Sigmoid colon (tissue), 7 donors: ENCODE measurements around the gene TRAF3. TPM values are rescaled to one million over a fixed set of nuclear protein-coding genes. Genes with fewer than 3 reads are reported as not detected.
A peak's percentile ranks its signal among the peaks of the same experiment; 100 is the strongest.

Experiments
- DNase-seq: peaks from one replicate; pipeline ENCODE4 v3.0.0-alpha.2; 2019
- H3K27ac ChIP-seq, 4 donors: fragments of 200-600 bp; sonication (generic); one replicate each; pipeline ENCODE4 v1.5.1; 2016 to 2019; ENCODE audit warnings: mild to moderate bottlenecking in 1 of 4
- H3K27me3 ChIP-seq, 3 donors: fragments of 200-600 bp; sonication (generic); one replicate each; pipeline ENCODE4 v1.5.1; 2019; ENCODE audit warnings: mild to moderate bottlenecking in 1 of 3
- H3K36me3 ChIP-seq, 4 donors: fragments of 200-600 bp; sonication (generic); one replicate each; pipeline ENCODE4 v1.5.1; 2016 to 2019
- H3K4me1 ChIP-seq, 4 donors: fragments of 200-600 bp; sonication (generic); one replicate each; pipeline ENCODE4 v1.5.1; 2017 to 2019
- H3K4me3 ChIP-seq, 4 donors: fragments of 200-600 bp; sonication (generic); one replicate each; pipeline ENCODE4 v1.5.1; 2017 to 2019; ENCODE audit warnings: mild to moderate bottlenecking in 2 of 4, moderate library complexity in 1 of 4
- H3K9me3 ChIP-seq, 4 donors: fragments of 200-600 bp in 3 of 4; sonication (generic) in 3 of 4; one replicate each; pipeline versions ENCODE4 v1.5.1 to v1.6.1; 2013 to 2019
- EP300 ChIP-seq, 4 donors: sonication (generic); formaldehyde crosslinking; IDR thresholded peaks; one replicate each; pipeline ENCODE4 v1.6.1; 2017; ENCODE audit warnings: antibody characterized with exemption in 4 of 4
- POLR2A ChIP-seq, 2 donors: fragments of 450-650 bp; IDR thresholded peaks; one replicate each; pipeline ENCODE4 v1.6.1; 2016; ENCODE audit warnings: antibody characterized with exemption in 2 of 2, mild to moderate bottlenecking in 2 of 2, moderate library complexity in 2 of 2
- POLR2AphosphoS5 ChIP-seq, 4 donors: sonication (generic); formaldehyde crosslinking; IDR thresholded peaks; one replicate each; pipeline ENCODE4 v1.6.1; 2017; ENCODE audit warnings: antibody characterized with exemption in 4 of 4
- WGBS, 2 donors: extraction: QIAGEN DNeasy Blood & Tissue Kit; methylation state at CpG; one replicate each; pipeline ENCODE4 v1.1.7; 2013; 5-methylcytosine and 5-hydroxymethylcytosine counted together
- intact Hi-C: fragments of 100-400 bp; cut with DNase I; formaldehyde crosslinking; loops from one replicate; pipeline ENCODE4 v1.15.1; 2023
- polyA plus RNA-seq, 3 donors: library from polyadenylated mRNA; stranded (reverse); fragments of 200-250 nt; gene quantifications; one replicate each; pipeline ENCODE4 v1.2.3, GENCODE V29; 2013
- total RNA-seq, 4 donors: library from RNA; depleted of rRNA; stranded (reverse); fragments of >200 nt; gene quantifications; one replicate each; pipeline ENCODE4 v1.1.0, GENCODE V29; 2016
- TF ChIP-seq, protein P1 (sequence below), 4 experiments: fragments of 450-650 bp in 3 of 4; fragments of 200-600 bp in 1 of 4; IDR thresholded peaks; one replicate each; pipeline ENCODE4 v1.5.1; 2016 to 2019; ENCODE audit warnings: antibody characterized with exemption in 4 of 4, mild to moderate bottlenecking in 3 of 4, moderate library complexity in 2 of 4
- donor health status: healthy with polysubstance abuse.
- donor health status: Bipolar disorder and iron deficiency.
- donor health status: healthy.

The TRAF3 gene
- total and polyA plus RNA-seq, 7 donors: 9.5 to 18.6 (median 12.3) TPM

DNA sequence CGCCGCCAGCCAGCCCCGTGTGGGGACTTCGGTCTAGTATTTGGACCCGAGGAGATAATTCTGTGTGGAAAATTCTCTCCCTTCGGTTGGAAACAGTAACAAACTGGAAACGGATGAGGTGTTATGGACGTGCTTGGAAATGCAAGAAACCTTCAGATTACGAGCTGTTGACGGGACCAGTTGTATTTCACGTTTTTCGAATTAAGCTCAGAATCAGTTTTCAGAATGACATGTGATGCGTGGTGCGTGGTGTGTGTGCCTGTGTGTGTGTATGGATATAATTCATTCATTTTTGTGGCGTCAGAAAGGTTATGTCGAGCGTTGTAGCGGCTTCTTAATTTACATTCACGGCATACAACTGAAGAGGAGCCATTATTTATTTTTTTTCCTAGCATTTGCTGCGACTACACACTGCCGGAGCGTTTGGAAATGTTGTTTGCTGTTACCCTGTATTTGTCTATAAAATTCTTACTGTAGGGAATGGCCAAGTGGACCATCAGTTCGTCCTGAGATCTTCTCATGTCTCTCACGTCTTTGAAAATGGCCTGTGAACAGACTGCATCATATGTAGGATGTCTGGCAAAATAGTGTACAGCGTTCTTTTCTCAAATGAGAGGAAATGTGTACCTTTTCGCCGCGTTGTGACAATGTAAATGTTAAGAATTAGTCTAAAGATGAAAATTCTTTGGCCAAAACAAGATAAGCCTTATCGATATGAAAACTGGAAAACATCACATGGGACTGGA is 1.3 kb downstream of the TRAF3 start:
- Histone ChIP-seq H3K27ac (peak overlapping the region; percentile 86 to 95 (median 90)), H3K36me3 (no peaks in the 10 kb centered on the region), H3K27me3 (no peaks in the 10 kb centered on the region), H3K9me3 (no peaks in the 10 kb centered on the region), H3K4me3 (peak overlapping the region; percentile 39 to 92 (median 80)), H3K4me1 (peaks cover 0 to 35% (median 11%) of the 10 kb centered on the region in 4 donors)
- no peak for TF ChIP-seq POLR2AphosphoS5 (IDR thresholded peaks at IDR 0.05)
- TF ChIP-seq POLR2A (IDR thresholded peaks at IDR 0.05): no peak
- TF ChIP-seq, protein P1, sequence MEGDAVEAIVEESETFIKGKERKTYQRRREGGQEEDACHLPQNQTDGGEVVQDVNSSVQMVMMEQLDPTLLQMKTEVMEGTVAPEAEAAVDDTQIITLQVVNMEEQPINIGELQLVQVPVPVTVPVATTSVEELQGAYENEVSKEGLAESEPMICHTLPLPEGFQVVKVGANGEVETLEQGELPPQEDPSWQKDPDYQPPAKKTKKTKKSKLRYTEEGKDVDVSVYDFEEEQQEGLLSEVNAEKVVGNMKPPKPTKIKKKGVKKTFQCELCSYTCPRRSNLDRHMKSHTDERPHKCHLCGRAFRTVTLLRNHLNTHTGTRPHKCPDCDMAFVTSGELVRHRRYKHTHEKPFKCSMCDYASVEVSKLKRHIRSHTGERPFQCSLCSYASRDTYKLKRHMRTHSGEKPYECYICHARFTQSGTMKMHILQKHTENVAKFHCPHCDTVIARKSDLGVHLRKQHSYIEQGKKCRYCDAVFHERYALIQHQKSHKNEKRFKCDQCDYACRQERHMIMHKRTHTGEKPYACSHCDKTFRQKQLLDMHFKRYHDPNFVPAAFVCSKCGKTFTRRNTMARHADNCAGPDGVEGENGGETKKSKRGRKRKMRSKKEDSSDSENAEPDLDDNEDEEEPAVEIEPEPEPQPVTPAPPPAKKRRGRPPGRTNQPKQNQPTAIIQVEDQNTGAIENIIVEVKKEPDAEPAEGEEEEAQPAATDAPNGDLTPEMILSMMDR (IDR thresholded peaks at IDR 0.05): no peak
- TF ChIP-seq EP300 (IDR thresholded peaks at IDR 0.05): no peak
- 3 to 6% methylated on average over 29 of the region's 29 CpGs for WGBS, 2 donors
- DNase-seq: no peak
- intact Hi-C loops: loop anchor here (5.0 to 10.0 kb wide), 4 partner anchors 76 to 256 kb away; no protein-coding TSS in a partner anchor

DNA sequence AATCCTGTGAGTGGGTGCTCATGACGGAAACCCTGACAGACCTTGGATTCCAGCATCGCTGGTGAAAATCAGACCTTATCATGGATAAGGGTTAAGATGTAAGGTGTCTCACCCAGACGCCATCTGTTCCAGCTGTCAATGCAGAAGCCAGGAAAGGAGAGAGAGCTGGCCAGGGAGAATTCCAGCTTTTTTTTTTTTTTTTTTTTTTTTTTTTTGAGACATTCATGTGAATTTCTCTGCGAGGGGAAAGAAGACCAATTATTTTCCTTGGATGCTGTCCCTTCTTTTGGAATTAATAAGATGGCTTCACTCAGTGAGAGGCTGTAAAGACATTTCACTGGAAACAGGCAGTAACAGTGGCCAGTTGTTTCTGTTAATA is 1.8 kb downstream of the TRAF3 start:
- Histone ChIP-seq H3K27ac (peak overlapping the region in 1 of 4 donors; percentile 87), H3K9me3 (no peaks in the 10 kb centered on the region), H3K36me3 (no peaks in the 10 kb centered on the region), H3K27me3 (no peaks in the 10 kb centered on the region), H3K4me3 (peak overlapping the region in 2 of 4 donors; percentile 75 to 92), H3K4me1 (peaks cover 0 to 35% (median 11%) of the 10 kb centered on the region in 4 donors)
- DNase-seq: no peak
- TF ChIP-seq EP300 (IDR thresholded peaks at IDR 0.05) (no peak), POLR2AphosphoS5 (IDR thresholded peaks at IDR 0.05) (no peak), POLR2A (IDR thresholded peaks at IDR 0.05) (no peak)
- TF ChIP-seq, protein P1 (IDR thresholded peaks at IDR 0.05): no peak
- 44 to 57% methylated on average over 4 of the region's 4 CpGs for WGBS, 2 donors
- intact Hi-C loops: loop anchor here (5.0 to 10.0 kb wide), 4 partner anchors 76 to 257 kb away; no protein-coding TSS in a partner anchor

DNA sequence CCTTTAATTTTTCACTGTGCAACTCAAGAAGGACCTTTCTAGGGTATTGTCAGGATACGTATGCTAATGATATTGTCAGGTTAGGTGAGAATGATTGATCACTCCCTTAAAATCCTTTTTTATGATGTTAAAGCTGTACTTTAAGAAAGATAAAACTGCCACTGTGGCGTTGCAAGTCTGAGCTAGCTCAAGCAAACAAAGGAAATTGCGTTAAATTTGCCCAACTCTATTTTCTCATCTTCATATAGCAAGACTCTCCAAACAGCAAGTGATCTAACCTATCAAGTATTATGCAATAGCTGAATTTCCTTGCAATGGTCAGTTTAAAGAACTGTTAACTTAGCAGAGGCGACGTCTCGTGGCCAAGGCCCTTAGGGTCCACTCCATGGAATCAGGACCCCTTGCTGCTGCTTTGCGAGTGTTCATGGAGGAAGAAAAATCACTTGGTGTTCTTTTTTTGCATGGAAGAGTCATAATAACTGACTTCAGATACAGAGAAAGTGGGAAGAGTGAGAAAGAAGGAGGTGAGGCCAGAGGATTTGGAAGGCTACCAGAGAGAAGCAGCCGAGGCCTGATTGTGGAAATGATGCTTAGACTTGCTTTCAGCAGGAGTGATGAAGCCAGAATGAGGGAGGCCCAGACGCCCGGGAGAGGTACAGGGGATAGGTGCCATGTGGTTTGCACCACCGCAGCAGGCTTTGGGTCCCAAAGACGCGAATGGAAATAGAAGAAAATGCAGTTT is 2.5 kb downstream of the TRAF3 start:
- WGBS, 2 donors: 79% methylated on average over 13 of the region's 13 CpGs
- intact Hi-C loops: loop anchor here (5.0 to 10.0 kb wide), 5 partner anchors 75 to 1925 kb away; no protein-coding TSS in a partner anchor

DNA sequence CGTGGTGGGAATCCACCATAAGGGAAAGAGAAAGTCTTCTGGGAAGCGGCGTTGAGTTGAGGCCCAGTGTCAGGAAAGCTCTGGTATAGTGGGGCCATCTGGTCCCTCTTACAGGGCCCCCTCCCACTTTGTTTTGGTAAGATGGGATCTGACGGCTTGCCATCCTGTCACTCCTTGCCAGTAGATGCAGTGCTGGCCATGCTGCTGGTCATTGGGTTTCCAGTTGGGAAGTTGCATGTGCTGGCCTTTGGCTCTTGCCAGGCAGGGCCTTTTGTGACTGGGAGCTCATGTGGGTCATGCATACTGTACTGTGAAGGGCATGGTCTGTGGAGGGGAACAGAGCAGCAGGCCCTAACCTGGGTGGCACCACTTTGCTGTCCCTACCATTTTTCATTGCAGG is 3.8 kb downstream of the TRAF3 start:
- no peak overlapping the region for H3K27ac ChIP-seq
- no peaks in the 10 kb centered on the region for H3K36me3 ChIP-seq
- TF ChIP-seq POLR2A (IDR thresholded peaks at IDR 0.05): no peak
- TF ChIP-seq, protein P1 (IDR thresholded peaks at IDR 0.05): no peak
- TF ChIP-seq POLR2AphosphoS5 (IDR thresholded peaks at IDR 0.05): no peak
- TF ChIP-seq EP300 (IDR thresholded peaks at IDR 0.05): no peak
- peaks cover 0 to 28% (median 9%) of the 10 kb centered on the region in 4 donors for H3K4me1 ChIP-seq
- 92% methylated on average over 4 of the region's 4 CpGs for WGBS, 2 donors
- no peaks in the 10 kb centered on the region for H3K27me3 ChIP-seq
- DNase-seq: no peak
- H3K9me3 ChIP-seq: no peaks in the 10 kb centered on the region
- H3K4me3 ChIP-seq: no peak overlapping the region
- intact Hi-C loops: loop anchor here (10.0 kb wide), 1 partner anchor 1924 kb away; no protein-coding TSS in a partner anchor

More for the DNA sequence above, 2.5 kb downstream of the TRAF3 start:
- no peaks in the 10 kb centered on the region for H3K36me3 ChIP-seq
- H3K4me1 ChIP-seq: peaks cover 0 to 30% (median 9%) of the 10 kb centered on the region in 4 donors
- H3K4me3 ChIP-seq: no peak overlapping the region
- H3K27ac ChIP-seq: no peak overlapping the region
- no peaks in the 10 kb centered on the region for H3K27me3 ChIP-seq
- H3K9me3 ChIP-seq: no peaks in the 10 kb centered on the region
- no peak for TF ChIP-seq POLR2AphosphoS5 (IDR thresholded peaks at IDR 0.05)
- TF ChIP-seq EP300 (IDR thresholded peaks at IDR 0.05): no peak
- TF ChIP-seq, protein P1 (IDR thresholded peaks at IDR 0.05): no peak
- TF ChIP-seq POLR2A (IDR thresholded peaks at IDR 0.05): no peak
- no peak for DNase-seq
